ENCODE measurements around the gene TCF23. TPM values are rescaled to one million over a fixed set of nuclear protein-coding genes. Genes with fewer than 3 reads are reported as not detected.

The TCF23 gene
- total RNA-seq, 1 donor from 2014 or later = 0.16 TPM

GRCh38 chr2:27204566-27204965, 55.8 kb downstream of the TCF23 start:
- DNase-seq (ENCODE audit: missing footprints) = no peak
- intact Hi-C loops (cut with DNase I) = no loop called here
- no peak for ATAC-seq

GRCh38 chr2:27205206-27205605, 56.4 kb downstream of the TCF23 start:
- ATAC-seq = no peak
- intact Hi-C loops (cut with DNase I) = no loop called here
- DNase-seq (ENCODE audit: missing footprints) = no peak

DNA sequence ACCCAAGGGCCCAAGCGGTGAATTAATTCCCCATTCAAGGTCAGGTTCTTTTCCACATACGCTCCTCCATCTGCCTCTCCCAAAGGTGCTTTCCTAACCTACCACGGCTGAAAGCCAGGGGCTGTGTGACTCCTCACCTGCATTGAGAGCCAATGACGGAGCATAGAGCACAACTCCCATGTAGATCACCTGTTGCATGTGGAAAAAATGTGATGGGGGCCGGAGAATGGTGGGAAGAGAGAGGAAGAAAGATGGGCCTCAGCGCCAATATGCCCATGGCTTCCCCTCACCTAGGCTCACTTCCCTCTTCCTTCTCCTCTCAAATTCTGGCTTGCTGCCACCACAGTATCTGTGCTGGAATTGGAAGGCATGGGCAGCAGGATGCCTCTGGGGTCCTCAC, 57.5 kb downstream of the TCF23 start:
- ATAC-seq (no peak), DNase-seq (ENCODE audit: missing footprints) (no peak)
- intact Hi-C loops (cut with DNase I) = no loop called here

Other genes starting within 250 kb of the TCF23 start
- gene MAPRE3, start 178.4 kb upstream of the TCF23 start, total RNA-seq = 58.9 TPM
- 32.7 TPM for gene TMEM214, start 116.0 kb upstream of the TCF23 start, total RNA-seq
- gene AGBL5, start 97.3 kb upstream of the TCF23 start, total RNA-seq = 9.9 TPM
- gene OST4, start 77.3 kb upstream of the TCF23 start, total RNA-seq = 411 TPM
- 25.8 TPM for gene EMILIN1, start 70.4 kb upstream of the TCF23 start, total RNA-seq
- 4.5 TPM for gene KHK, start 62.2 kb upstream of the TCF23 start, total RNA-seq
- 0.84 TPM for gene CGREF1, start 29.9 kb upstream of the TCF23 start, total RNA-seq
- gene ABHD1, start 25.2 kb upstream of the TCF23 start, total RNA-seq = 2.4 TPM
- gene PREB, start 14.4 kb upstream of the TCF23 start, total RNA-seq = 54.5 TPM
- not detected for gene PRR30, start 9.6 kb upstream of the TCF23 start, total RNA-seq
- gene ATRAID, start 63.0 kb downstream of the TCF23 start, total RNA-seq = 115 TPM
- 12.3 TPM for gene SLC5A6, start 63.3 kb downstream of the TCF23 start, total RNA-seq
- gene CAD, start 68.4 kb downstream of the TCF23 start, total RNA-seq = 9.4 TPM
- gene SLC30A3, start 114.0 kb downstream of the TCF23 start, total RNA-seq = 10.1 TPM
- 1.9 TPM for gene DNAJC5G, start 126.4 kb downstream of the TCF23 start, total RNA-seq
- 282 TPM for gene TRIM54, start 133.4 kb downstream of the TCF23 start, total RNA-seq
- gene UCN, start 159.4 kb downstream of the TCF23 start, total RNA-seq = 0.84 TPM
- 48.0 TPM for gene MPV17, start 174.1 kb downstream of the TCF23 start, total RNA-seq
- 17.3 TPM for gene GTF3C2, start 207.8 kb downstream of the TCF23 start, total RNA-seq
- 40.3 TPM for gene EIF2B4, start 221.3 kb downstream of the TCF23 start, total RNA-seq
- 57.6 TPM for gene SNX17, start 221.6 kb downstream of the TCF23 start, total RNA-seq
- 6.8 TPM for gene ZNF513, start 231.7 kb downstream of the TCF23 start, total RNA-seq

All from Right ventricle myocardium inferior (tissue), 1 donor.